TTC549 (cell line): ENCODE data around the gene TECR.
"Not testable (repeated sequence)": the region's sequence is repeated elsewhere in the genome, so short reads cannot be mapped to it uniquely, and the experiment has no call there.

Source experiments
- FAIRE-seq: peaks from 2 replicates; lab custom pipeline; 2012; peaks lifted over from hg19 to GRCh38; lab: Jason Lieb, UNC

Gene TECR

GRCh38 chr19:14562660-14563589 lies 33.5 kb downstream of the TECR start:
- FAIRE-seq = no peak

- FAIRE-seq = no peak
These were observed 34.2 kb downstream of the TECR start for GRCh38 chr19:14563590-14563926.

DNA sequence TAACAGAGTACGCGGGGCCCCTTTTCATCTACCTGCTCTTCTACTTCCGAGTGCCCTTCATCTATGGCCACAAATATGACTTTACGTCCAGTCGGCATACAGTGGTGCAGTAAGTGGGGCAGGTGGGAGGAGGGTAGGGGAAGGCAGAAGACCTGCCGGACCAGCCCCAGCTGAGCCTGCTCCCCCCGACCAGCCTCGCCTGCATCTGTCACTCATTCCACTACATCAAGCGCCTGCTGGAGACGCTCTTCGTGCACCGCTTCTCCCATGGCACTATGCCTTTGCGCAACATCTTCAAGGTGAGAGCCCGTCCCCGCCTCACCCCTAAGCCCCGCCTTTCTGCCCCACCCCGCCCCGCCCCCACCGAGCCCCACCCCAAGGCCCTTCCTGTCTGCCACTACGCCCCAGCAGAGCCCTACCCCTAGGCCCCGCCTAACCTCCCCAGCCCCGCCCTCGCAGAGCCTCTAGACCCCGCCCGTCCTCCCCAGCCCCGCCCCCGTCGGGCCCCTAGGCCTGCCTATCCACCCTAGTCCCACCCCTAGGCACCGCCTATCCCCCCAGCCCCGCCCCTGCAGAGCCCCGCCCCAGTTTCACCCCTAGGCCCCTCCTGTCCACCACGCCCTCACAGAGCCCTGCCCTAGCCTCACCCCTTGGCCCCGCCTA lies 34.7 kb downstream of the TECR start:
- no peak for FAIRE-seq

GRCh38 chr19:14564652-14565297 lies 35.4 kb downstream of the TECR start:
- not testable (repeated sequence) for FAIRE-seq

DNA sequence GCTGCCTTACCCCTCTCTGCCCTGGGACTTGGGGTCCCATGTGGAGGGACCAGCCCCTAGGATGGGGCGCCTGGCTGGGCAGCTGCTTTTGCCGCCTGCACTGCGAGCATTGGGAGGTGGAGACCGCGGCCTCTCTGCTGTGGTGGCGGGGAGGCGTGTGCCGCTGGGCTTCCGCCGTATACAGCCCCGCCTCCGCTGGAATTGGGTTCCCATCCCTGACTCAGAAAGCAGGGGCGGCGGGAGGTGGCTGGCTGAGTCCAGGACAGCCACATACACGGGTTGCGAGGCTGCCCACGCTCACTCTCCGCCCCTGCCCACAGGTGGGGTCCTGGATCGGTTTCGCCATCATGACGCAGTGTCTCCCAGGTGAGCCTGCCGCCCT lies 35.9 kb downstream of the TECR start:
- no peak for FAIRE-seq

- no peak for FAIRE-seq
These were observed 36.6 kb downstream of the TECR start for GRCh38 chr19:14565765-14566711.

- no peak for FAIRE-seq
These were observed 37.3 kb downstream of the TECR start for GRCh38 chr19:14566712-14567077.

DNA sequence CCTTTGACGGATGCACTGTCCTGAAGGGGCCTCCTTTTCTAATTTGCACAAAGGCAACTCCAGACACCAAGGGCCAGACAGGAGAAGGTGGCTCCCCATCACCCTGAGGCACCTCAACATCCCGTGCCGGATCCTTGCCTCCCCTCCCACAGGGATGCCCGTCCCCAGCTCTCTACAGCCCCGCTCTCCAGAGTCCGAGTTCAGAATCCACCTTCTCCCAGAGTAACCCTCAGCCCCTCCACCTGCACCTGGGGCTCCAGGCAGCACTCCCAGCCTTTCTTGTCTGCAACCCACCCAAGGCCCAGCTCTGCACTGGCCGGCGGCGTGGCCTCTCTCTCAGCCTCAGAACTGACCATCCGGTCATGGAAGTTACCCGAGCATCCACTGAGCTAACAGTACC lies 37.7 kb downstream of the TECR start:
- FAIRE-seq = no peak

DNA sequence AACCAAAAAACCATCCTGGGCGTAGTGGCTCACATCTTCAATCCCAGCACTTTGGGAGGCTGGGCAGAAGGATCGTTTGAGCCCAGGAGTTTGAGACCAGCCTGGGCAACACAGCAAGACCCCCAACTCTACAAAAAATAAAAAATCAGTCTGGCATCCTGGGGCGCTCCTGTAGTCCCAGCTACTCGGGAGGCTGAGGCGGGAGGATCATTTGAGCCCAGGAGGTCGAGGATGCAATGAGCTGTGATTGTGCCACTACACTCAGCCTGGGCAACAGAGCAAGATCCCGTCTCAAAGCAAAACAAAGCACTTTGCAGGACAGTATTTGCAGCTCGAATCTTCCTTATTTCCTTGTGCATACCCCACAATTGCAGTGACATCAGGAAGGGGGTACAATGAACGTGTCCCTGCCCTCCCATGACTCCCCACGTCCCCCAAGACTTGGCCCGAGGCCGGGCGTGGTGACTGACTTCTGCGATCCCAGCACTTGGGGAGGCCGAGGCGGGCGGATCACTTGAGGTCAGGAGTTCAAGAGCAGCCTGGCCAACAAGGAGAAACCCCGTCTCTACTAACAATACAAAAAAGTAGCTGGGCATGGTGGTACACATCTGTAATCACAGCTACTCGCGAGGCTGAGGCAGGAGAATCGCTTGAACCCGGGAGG lies 41.6 kb downstream of the TECR start:
- FAIRE-seq = no peak

- no peak for FAIRE-seq
These were observed 42.5 kb downstream of the TECR start, which contains the start of gene NDUFB7 for GRCh38 chr19:14571695-14572490. Gene NDUFB7, minus strand, starts transcription at chr19:14572066. Its CDS starts 66 bp downstream, at chr19:14572000.

DNA sequence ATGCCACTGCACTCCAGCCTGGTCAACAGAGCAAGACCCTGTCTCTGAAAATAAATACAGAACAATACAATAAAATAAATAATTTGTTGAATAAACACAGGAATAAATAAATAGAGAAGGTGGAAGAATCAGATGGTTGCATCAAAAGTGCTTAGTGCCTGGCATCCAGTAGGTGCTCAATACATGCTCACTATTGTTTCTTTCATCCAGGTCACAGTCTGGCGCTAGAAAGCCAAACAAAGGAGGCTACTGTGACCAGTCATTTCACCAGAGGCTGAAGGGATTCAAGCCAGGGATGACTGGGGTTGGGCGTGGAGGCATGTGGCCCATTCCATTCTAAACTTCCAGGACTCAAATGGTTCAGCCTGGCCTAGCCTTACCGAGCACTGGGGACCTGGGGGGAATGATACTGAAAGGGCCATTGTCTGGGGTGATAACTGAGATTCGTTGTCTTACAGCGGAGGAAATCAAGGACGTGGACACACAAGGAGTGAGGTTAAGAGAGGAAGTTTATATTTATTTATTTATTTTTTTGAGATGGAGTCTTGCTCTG lies 46.1 kb downstream of the TECR start:
- no peak for FAIRE-seq

- no peak for FAIRE-seq
These were observed 47.0 kb downstream of the TECR start for GRCh38 chr19:14576363-14576762.

- no peak for FAIRE-seq
These were observed 47.9 kb downstream of the TECR start for GRCh38 chr19:14577264-14577663.

DNA sequence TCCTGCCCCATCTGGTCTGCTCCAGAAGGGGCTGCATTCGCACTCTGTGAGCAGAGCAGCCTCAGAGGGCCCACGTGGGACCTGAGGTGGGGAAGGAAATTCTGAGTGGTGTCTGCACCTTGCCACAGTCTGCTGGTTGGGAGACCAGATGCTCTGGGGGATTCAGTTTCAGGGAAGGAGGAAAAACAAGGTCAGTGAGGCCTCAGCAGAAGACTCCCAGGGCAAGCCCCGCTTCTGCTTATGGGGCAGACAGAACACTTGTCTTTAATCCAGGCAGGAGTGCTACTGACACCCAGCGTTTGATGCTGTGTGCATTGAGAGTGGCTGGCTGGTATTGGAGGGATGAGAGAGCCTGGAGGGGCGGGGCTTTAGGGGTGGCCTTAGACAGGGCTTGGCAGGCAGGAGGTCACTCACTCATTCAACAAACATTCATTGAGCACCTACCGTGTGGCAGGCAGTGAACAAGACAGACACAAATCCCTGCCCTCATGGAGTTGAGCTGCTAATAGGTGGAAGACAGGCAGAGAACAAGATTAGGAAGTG lies 48.6 kb downstream of the TECR start:
- FAIRE-seq = no peak

DNA sequence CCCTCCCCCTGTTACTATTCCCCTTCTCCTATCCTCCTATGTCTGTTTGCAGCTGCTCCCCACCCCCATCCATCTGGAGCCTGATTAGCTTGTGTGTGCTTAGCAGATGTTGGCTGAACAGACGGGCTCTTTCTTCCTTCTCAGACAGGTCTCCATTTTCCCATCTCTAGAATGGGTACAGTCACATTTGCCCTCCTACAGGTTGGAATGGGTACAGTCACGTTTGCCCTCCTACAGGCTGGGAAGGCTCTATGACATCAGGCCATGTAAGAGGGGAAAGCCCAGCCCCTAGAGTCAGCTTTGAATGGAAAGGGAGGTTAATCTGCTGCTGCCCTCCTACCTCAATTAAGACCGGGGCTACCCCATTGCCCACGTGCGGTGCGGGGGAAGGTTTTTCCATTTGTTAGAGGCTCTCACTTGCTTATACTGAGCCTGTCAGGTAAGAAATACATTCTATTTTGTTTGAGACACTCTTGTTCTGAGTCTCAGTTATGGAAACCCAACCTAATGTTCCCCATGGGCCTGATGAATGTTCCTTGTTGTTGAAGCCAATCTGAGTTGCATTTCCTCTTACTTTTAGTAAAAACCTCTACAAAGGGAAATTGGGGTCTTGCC lies 51.3 kb downstream of the TECR start:
- FAIRE-seq = no peak

DNA sequence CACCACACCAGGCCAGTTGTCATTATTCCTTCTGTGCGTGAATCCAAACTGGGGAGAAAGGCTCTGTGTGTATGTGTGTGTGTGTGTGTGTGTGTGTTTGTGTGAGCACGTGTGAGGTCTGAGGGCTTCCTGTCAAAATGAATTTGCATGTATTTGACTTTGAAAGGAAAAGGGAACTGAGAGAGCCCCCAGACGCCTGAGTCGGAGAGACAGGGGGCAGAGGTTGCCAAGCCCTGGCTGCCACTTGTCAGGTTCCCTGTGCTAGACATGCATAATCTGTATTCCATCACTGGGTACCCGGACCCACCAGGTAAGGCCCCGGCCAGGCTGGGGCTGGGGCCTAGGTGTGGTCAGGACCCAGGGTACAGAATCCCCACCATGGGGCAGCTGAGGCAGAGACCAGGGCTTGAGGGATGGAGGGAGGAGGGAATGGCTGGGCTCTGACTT lies 53.5 kb downstream of the TECR start, which contains the start of gene CLEC17A:
Gene CLEC17A, plus strand, starts transcription at position 191 of the 447 bp plus-strand sequence. Its CDS starts 77 bp downstream, at position 268.
- FAIRE-seq = no peak

DNA sequence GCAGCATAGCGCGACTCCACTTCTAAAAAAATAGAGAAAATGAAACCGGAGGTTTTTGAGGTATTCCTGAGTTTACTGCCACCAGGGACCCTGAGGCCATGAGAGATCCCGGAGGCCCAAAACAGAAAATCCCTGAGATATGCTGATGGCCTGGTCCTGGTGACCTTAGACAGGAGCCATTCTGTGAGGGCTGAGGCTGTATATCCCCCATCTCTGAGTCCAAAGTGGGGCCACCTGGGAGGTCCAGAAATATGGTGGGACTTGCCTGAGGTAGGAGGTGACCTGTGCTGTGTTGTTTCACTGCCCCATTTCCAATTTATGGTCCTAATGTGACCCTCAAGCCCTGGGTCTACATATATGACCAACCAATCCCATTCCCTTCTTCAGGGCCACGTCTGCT lies 55.0 kb downstream of the TECR start:
- FAIRE-seq = not testable (repeated sequence)

DNA sequence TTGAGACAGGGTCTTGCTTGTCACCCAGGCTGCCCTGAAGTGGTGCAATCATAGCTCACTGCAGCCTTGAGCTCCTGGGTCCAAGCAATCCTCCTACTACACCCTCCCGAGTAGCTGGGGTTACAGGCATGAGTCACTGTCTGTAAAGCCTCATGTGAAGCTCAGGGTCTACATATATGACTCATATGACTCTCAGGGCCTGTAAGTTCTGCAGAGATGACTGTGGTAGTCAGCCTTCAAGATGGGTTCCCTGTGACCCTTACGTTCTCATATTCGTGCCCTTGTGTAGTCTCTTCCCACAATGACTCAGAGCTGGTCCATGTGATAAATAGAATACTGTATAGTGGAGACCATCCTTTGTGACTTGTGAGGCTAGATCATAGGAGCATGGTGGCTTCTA lies 55.8 kb downstream of the TECR start:
- FAIRE-seq = not testable (repeated sequence)

- FAIRE-seq = not testable (repeated sequence)
These were observed 60.0 kb downstream of the TECR start for GRCh38 chr19:14589433-14589832.
